H1 (cell line): Measurements from ENCODE around the gene KIF5C.
A peak's percentile ranks its signal among the peaks of the same experiment; 100 is the strongest.

Experiments used
- ASH2L ChIP-seq: fragments of 200-600, 300-600 bp; sonication (generic); IDR thresholded peaks from one replicate; pipeline ENCODE4 v1.7.1; 2017; ENCODE audit warnings: low read length
- ATF2 ChIP-seq: IDR thresholded peaks from 2 replicates; pipeline ENCODE4 v1.6.1; 2012; ENCODE audit warnings: low read length, inconsistent platforms
- CEBPB ChIP-seq: IDR thresholded peaks from 2 replicates; pipeline ENCODE4 v1.6.1; 2012; ENCODE audit warnings: low read depth, low read length
- CTCF ChIP-seq, 3 experiments: IDR thresholded peaks; 1 replicate in 2 of 3; 2 replicates in 1 of 3; pipeline versions ENCODE4 v1.5.1 to v1.6.1; 2011; ENCODE audit warnings: low read length in 3 of 3, mild to moderate bottlenecking in 3 of 3, inconsistent platforms in 2 of 3, low read depth in 1 of 3, moderate library complexity in 1 of 3; ENCODE audit not compliant: insufficient read depth in 1 of 3; ENCODE audit errors: control extremely low read depth in 1 of 3
- EP300 ChIP-seq, 2 experiments: IDR thresholded peaks; 1 replicate in 1 of 2; 2 replicates in 1 of 2; pipeline ENCODE4 v1.6.1; 2011 to 2012; ENCODE audit warnings: low read depth in 2 of 2, low read length in 2 of 2, mild to moderate bottlenecking in 2 of 2, borderline replicate concordance in 1 of 2, inconsistent platforms in 1 of 2, moderate library complexity in 1 of 2
- FOSL1 ChIP-seq: IDR thresholded peaks from 2 replicates; pipeline ENCODE4 v1.6.1; 2011; ENCODE audit warnings: mild to moderate bottlenecking, low read depth, low read length, moderate library complexity; ENCODE audit not compliant: insufficient read depth
- GTF2F1 ChIP-seq: IDR thresholded peaks from 2 replicates; pipeline ENCODE4 v1.6.1; 2012; ENCODE audit warnings: low read depth, low read length, improper control_type of control experiment, borderline replicate concordance
- JUN ChIP-seq: IDR thresholded peaks from 2 replicates; pipeline ENCODE4 v1.6.1; 2011; ENCODE audit warnings: low read depth, mild to moderate bottlenecking, improper control_type of control experiment, low read length
- NANOG ChIP-seq: IDR thresholded peaks from 2 replicates; pipeline ENCODE4 v1.6.1; 2011; ENCODE audit warnings: low read length, low read depth, mild to moderate bottlenecking, inconsistent platforms; ENCODE audit not compliant: insufficient read depth, poor library complexity, severe bottlenecking
- POLR2A ChIP-seq, 2 experiments: IDR thresholded peaks; 1 replicate in 1 of 2; 2 replicates in 1 of 2; pipeline ENCODE4 v1.6.1; 2011; ENCODE audit warnings: low read depth in 2 of 2, low read length in 2 of 2, mild to moderate bottlenecking in 2 of 2; ENCODE audit errors: control extremely low read depth in 1 of 2
- POLR2AphosphoS5 ChIP-seq: IDR thresholded peaks from 2 replicates; pipeline ENCODE4 v1.6.1; 2011; ENCODE audit warnings: low read depth, low read length
- POU5F1 ChIP-seq: IDR thresholded peaks from 2 replicates; pipeline ENCODE4 v1.6.1; 2011; ENCODE audit warnings: low read depth, mild to moderate bottlenecking, low read length, moderate library complexity
- RNF2 ChIP-seq: fragments of 200-900, 300-1000 bp; sonication (generic); IDR thresholded peaks from 2 replicates; pipeline ENCODE4 v1.7.1; 2016; ENCODE audit warnings: borderline replicate concordance, low read depth, mild to moderate bottlenecking, antibody characterized with exemption, low read length; ENCODE audit not compliant: poor library complexity, severe bottlenecking; ENCODE audit errors: missing control alignments
- USF2 ChIP-seq: IDR thresholded peaks from 2 replicates; pipeline ENCODE4 v1.6.1; 2011; ENCODE audit warnings: low read length, improper control_type of control experiment

- TF ChIP-seq FOSL1 (no peak), GTF2F1 (no peak), CTCF (IDR thresholded peaks at IDR 0.05; ENCODE audit: control extremely low read depth in 1 of 3, insufficient read depth in 1 of 3, low read depth in 1 of 3, low read length in 3 of 3) (peak; percentile 77 to 95 (median 90)), USF2 (peak; percentile 76), POU5F1 (no peak), EP300 (IDR thresholded peaks at IDR 0.05; ENCODE audit: borderline replicate concordance in 1 of 2, low read depth in 2 of 2, low read length in 2 of 2) (no peak), POLR2A (IDR thresholded peaks at IDR 0.05; ENCODE audit: control extremely low read depth in 1 of 2, low read depth in 2 of 2, low read length in 2 of 2) (no peak), CEBPB (no peak), NANOG (no peak), POLR2AphosphoS5 (no peak), ATF2 (no peak), JUN (no peak), ASH2L (no peak), RNF2 (no peak)
Observed at GRCh38 chr2:149040451-149040850, 165.4 kb downstream of the KIF5C start.
